ENCODE measurements around the gene KRT6A. TPM values are rescaled to one million over a fixed set of nuclear protein-coding genes. Genes with fewer than 3 reads are reported as not detected.

Gene KRT6A
- total and polyA plus RNA-seq, 2 of the 13 experiments (the other 11 are each of a cell fraction or from before 2014, with no cell fraction given) = 0.13 TPM; not detected in 1

- H3K9me3 ChIP-seq (ENCODE audit: low read length) = no peaks in the 10 kb centered on the region
- ChIA-PET POLR2A (no interaction called here), CTCF (ENCODE audit: low intra/inter-chr PET ratio, low total read pairs) (no interaction called here)
- in situ Hi-C loops (cut with HindIII; ENCODE audit: extremely low pct_ligation_motif_present, low pct_unique_long_range_greater_than_20kb) = loop anchor here (25.0 kb wide), 1 partner anchor 397 kb away; no protein-coding TSS in a partner anchor
- H3K27me3 ChIP-seq (ENCODE audit: control insufficient read depth in 1 of 2, insufficient read depth in 2 of 2, low read length in 2 of 2) = peaks cover 2 to 20% of the 10 kb centered on the region in 2 experiments; a peak in 3 of 5 replicates
- BruUV-seq (replicated peaks) = no TSS peak
- no peak overlapping the region for H3K4me2 ChIP-seq (ENCODE audit: low read depth, low read length)
- FAIRE-seq (no peak), ATAC-seq (no peak), DNase-seq (ENCODE audit: low spot score) (no peak)
- no peak overlapping the region for H3K9ac ChIP-seq (ENCODE audit: insufficient read depth, low read depth, low read length)
- H2AFZ ChIP-seq (ENCODE audit: low read length) = no peak overlapping the region
- H3K79me2 ChIP-seq (ENCODE audit: insufficient read depth, low read length) = no peaks in the 10 kb centered on the region
- H3K4me3 ChIP-seq (replicated peaks in 1 of 3; ENCODE audit: insufficient read depth in 1 of 3, low read depth in 2 of 3, low read length in 3 of 3) = no peak overlapping the region
- no peak overlapping the region for H3K27ac ChIP-seq (ENCODE audit: extremely low read length, insufficient read depth, low read length)
- no peaks in the 10 kb centered on the region for H4K20me1 ChIP-seq (ENCODE audit: insufficient read depth, low read length)
- intact Hi-C loops (cut with micrococcal nuclease; ENCODE audit: unreplicated experiment) = no loop called here
- no peaks in the 10 kb centered on the region for H3K36me3 ChIP-seq (replicated peaks in 1 of 2; ENCODE audit: control insufficient read depth in 1 of 2, insufficient read depth in 2 of 2, low read length in 2 of 2)
- H3K4me1 ChIP-seq (ENCODE audit: insufficient read depth, low read length) = no peaks in the 10 kb centered on the region
- 12% methylated on average over 6 of the region's 10 CpGs for WGBS (ENCODE audit: low lambda C conversion rate)
- TF ChIP-seq HNRNPLL (IDR thresholded peaks at IDR 0.05; ENCODE audit: low read depth, low read length, poor library complexity, severe bottlenecking) (no peak), CHCHD3 (CRISPR knock-in tag; IDR thresholded peaks at IDR 0.05) (no peak), RBAK (CRISPR knock-in tag; IDR thresholded peaks at IDR 0.05) (no peak), KAT2B (IDR thresholded peaks at IDR 0.05; ENCODE audit: borderline replicate concordance, low read depth, low read length) (no peak), ZNF30 (CRISPR knock-in tag; IDR thresholded peaks at IDR 0.05) (no peak), SCMH1 (CRISPR knock-in tag; IDR thresholded peaks at IDR 0.05; ENCODE audit: borderline replicate concordance) (no peak), NFKB2 (CRISPR knock-in tag; IDR thresholded peaks at IDR 0.05; ENCODE audit: borderline replicate concordance) (no peak), SMARCE1 (IDR thresholded peaks at IDR 0.05; ENCODE audit: borderline replicate concordance) (no peak), HMG20A (CRISPR knock-in tag; IDR thresholded peaks at IDR 0.05; ENCODE audit: borderline replicate concordance) (no peak), MEIS1 (CRISPR knock-in tag; IDR thresholded peaks at IDR 0.05; ENCODE audit: borderline replicate concordance) (no peak), NR2F6 (IDR thresholded peaks at IDR 0.05) (no peak), NR2F6 (CRISPR knock-in tag; IDR thresholded peaks at IDR 0.05) (no peak), ZHX2 (IDR thresholded peaks at IDR 0.05; ENCODE audit: low read depth) (no peak), ZHX2 (CRISPR knock-in tag; IDR thresholded peaks at IDR 0.05; ENCODE audit: borderline replicate concordance) (no peak), IRF2 (CRISPR knock-in tag; IDR thresholded peaks at IDR 0.05) (no peak)
- TF ChIP-seq, protein P1, sequence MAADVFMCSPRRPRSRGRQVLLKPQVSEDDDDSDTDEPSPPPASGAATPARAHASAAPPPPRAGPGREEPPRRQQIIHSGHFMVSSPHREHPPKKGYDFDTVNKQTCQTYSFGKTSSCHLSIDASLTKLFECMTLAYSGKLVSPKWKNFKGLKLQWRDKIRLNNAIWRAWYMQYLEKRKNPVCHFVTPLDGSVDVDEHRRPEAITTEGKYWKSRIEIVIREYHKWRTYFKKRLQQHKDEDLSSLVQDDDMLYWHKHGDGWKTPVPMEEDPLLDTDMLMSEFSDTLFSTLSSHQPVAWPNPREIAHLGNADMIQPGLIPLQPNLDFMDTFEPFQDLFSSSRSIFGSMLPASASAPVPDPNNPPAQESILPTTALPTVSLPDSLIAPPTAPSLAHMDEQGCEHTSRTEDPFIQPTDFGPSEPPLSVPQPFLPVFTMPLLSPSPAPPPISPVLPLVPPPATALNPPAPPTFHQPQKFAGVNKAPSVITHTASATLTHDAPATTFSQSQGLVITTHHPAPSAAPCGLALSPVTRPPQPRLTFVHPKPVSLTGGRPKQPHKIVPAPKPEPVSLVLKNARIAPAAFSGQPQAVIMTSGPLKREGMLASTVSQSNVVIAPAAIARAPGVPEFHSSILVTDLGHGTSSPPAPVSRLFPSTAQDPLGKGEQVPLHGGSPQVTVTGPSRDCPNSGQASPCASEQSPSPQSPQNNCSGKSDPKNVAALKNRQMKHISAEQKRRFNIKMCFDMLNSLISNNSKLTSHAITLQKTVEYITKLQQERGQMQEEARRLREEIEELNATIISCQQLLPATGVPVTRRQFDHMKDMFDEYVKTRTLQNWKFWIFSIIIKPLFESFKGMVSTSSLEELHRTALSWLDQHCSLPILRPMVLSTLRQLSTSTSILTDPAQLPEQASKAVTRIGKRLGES (CRISPR knock-in tag; IDR thresholded peaks at IDR 0.05; ENCODE audit: borderline replicate concordance) = no peak
Observed at GRCh38 chr12:52533686-52534470, 40.8 kb upstream of the KRT6A start.
